NCI-H1694 (cell line): ENCODE measurements around the gene SCYL2.
"Not testable (repeated sequence)": the region's sequence is repeated elsewhere in the genome, so short reads cannot be mapped to it uniquely, and the experiment has no call there.

Experiments
- DNase-seq: peaks from one replicate; lab custom pipeline; 2025; lab: John Stamatoyannopoulos, UW

The SCYL2 gene

DNA sequence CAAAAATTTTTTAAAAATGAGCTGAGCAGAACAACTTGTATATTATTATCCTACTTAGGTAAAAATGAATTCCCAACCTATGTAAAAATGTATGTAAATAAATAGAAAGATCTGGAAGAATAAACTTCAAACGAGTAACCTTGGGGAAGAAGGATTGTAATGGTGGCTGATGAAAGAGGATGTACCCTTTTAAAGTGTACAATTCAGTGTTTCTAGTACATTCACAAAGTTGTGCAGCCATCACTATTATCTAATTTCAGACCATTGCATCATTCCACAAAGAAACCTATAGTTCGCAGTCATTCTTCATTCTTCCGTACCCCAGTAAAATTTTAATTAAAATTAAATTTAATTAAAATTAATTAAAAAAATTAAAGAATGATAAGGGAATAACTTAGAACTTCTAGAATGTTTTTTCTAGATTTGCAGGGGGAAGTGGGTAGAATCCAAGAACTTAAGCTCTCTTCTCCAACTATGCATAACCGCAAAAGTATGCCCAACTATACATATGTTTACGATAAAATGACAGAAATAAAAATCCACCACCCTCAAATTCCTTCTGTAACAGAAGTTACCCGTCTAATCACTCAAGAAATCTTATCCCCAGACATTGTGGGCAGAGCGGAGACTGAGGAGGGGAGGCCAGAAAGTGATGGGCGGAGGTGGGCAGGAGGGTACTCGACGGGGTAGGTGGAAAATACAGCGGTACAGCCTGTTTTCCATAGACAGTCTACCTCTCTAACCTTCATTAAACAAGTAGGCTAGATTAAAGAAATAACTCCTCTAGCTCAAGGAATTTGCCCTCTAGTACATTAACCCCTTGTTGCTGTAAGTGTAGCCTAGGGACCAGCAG is 1.0 kb upstream of the SCYL2 start:
- no peak for DNase-seq

DNA sequence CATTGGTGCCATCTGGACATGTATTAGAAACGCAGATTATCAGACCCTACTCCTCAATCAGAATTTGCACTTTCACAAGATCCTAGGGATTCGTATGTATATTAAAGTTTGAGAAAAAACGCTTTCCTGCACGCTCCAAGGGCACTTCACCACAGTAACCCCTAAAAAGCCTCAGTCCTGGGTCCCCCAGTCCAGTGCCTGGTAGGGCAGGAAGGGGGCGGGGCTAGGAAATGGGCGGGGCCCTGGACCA is 467 bp upstream of the SCYL2 start:
- no peak for DNase-seq

DNA sequence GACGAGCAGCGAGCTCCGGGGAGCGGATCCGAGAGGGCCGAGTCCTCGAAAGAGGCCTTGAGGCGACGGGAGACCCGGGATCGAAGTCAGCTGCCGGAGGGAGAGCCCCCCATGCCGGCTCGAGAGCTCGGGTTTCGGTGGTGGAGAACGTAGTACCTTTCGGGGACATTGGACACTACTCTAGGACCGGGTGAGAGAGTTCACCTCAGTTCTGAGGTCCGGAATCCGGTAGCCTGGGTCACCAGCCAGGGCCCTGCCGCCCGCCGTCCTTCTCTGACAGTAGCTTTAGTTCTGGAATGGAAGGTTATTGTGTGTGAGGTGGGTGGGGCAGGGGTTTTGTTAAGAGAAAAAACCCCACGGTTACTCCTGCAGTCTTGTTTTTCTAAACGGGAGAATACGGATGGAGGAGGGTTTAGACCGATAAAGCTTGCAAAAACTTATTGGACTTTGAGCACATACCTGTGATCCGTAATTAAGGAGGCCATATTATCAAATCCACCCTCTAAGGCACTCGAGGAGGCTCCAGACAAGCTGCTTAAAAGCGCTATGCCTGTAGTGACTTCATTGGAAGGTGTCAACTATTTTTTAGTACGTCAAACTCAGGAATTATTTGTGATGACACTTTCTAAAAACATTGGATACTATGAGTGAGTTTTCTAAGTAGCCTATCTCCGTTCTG is 765 bp downstream of the SCYL2 start:
- no peak for DNase-seq

DNA sequence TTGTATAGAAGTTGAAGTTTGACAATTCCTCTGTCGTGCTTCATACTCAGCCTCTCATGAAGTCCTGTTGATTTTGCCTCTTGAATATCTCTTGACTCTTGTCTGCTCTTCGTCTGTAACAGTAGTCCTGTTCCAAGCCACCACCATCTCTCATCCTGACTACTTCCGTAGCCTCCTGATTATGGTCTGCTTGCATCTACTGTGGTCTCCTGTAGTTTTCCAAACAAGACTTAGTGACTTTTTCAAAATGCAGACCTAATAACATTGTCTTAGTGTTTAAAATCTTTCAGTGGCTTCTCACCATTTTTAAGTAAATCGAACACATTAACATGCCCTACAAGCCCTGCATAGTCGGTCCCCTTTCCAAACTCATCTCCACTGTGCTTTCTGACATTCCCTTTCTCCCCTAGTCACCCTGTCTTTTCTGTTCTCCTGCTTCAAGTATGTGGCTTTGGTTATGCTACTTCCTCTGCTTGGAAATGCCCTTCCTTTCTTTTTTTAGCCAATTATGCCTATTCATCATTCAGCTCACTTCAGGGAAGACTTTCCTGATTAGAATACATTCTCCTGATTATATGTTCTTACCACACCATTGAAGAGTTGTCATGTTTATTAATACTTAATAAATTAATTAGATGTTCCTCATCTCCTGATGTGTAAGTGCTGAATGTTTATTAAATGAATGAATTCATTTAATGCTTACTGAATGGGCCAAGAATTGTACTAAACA is 2.0 kb downstream of the SCYL2 start:
- DNase-seq = no peak

DNA sequence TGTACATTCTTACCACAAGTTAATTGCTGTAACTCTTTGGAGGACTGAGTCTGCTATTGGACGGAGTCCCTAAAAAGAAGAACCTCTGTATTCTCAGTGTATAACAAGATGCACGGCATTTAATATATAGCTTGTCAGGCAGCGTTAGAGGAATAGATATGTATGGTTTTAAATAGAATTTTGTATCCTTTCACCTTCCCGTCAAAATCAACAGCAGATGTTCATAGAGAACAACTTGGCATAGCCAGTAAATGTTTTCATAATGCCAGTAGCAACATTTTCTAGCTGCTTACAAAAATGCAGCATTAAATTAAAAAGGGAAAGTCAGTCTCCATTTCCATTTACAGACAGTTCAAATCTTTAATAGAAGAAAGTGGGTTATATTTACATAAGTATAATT is 6.8 kb downstream of the SCYL2 start:
- DNase-seq = peak; percentile 11

DNA sequence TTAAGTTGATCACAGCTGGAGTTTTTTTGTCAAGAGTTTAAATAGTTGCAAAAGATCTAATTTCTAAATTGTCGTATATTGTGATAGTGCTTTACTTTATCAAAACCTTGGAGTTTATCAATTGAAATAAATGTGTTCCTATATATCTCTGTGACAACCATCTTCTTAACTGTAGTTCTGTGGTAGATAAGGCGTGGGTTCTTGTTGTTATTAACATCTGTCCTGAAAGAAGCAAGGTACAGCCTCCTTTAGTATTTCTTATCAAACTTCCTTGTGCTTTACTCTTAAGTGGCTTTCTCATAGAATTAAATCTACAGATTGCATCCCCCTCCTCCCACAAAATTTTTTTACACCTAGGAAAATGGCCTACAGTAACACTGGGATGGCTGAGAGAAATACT is 7.3 kb downstream of the SCYL2 start:
- DNase-seq = no peak

DNA sequence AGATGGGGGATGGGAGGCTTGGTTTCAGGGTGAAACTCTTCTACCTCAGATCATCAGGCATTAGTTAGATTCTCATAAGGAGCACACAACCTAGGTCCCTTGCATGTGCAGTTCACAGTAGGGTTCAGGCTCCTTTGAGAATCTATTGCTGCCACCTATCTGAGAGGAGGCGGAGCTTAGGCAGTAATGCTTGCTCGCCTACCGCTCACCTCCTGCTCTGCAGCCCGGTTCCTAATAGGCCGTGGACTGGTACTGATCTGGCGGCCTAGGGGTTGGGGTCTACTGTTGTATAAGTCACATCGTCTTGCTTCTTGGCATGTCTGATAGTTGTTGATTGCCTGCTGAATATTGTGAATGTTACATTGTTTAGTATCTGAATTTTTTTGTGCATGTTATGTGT is 12.2 kb downstream of the SCYL2 start:
- no peak for DNase-seq

DNA sequence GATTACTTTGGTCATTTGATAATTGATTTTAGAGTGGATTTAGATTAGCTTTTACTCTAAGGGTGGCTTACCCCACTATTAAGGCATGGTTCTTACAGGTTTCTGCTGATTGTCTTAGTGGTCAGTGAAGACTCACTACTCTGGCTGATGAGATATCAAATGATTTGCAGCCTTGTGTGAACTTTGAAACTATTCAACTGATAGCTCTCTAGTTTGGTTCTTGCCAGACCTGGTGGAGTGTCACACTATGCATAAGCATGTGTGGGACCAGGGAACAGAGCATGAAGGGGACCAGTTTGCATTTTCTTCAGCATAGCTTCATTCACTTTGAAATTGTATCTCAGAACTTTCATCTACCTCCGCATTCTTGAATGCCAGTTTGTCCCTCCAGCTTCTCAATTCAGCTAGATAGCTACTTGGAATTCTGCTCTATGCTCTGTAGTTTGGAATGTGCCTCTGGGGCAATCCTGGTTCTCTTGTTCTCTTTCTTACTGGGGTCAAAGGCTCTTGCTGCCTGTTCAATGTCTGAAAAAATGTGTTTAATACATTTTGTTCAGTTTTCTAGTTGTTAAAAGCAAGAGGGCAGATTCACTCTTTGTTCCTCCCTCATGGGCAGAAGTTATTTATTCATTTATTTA is 12.7 kb downstream of the SCYL2 start:
- no peak for DNase-seq

DNA sequence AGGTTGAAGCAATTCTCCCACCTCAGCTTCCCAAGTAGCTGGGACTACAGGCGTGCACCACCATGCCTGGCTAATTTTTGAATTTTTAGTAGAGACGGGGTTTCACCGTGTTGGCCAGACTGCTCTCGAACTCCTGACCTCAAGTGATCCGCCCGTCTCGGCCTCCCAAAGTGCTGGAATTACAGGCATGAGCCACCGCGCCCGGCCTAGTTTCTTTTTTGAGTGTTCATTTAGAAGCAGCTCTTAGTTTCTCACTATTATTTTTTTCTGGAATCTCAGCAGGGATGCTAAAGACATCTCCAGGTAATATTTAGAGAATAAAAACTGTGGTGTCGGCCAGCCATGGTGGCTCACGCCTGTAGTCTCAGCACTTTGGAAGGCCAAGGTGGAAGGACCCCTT is 17.6 kb downstream of the SCYL2 start:
- not testable (repeated sequence) for DNase-seq

DNA sequence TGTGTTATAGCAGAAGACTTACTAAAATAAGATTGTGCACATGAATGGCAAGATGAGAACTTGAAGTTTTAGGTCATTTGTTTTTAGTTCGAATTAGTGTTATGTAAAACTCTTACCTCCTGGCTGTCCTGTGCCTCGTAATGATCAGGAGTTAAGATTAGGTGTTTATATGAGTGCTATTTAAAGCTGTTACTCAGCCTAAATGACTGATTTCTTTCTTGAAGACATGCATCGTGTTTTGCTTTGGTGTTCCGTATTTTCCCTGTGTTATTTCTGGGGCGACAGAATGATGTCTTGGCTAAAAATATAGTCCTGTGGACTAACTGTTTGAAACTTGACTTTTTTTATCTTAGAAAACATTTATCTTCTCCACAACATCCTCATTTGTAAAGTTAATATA is 22.1 kb downstream of the SCYL2 start:
- no peak for DNase-seq

DNA sequence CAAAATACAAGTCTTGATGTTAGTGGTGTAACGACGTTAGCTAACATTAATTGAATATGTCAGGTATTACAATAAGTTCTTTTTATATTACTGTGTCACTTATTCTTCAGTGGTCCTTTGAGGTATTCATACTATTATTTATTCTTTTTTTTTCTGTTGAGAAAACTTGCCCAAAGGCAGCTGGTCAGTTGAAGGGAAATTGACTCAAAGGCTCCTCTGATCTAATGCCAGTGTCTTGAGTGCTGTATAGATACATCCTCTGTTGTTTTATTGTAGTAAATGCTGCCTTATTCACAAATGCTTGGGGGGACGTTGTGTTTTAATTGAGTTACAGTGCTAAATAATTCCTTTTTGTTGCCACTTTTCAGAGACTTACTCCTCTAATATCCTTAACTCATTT is 23.0 kb downstream of the SCYL2 start:
- DNase-seq = no peak

DNA sequence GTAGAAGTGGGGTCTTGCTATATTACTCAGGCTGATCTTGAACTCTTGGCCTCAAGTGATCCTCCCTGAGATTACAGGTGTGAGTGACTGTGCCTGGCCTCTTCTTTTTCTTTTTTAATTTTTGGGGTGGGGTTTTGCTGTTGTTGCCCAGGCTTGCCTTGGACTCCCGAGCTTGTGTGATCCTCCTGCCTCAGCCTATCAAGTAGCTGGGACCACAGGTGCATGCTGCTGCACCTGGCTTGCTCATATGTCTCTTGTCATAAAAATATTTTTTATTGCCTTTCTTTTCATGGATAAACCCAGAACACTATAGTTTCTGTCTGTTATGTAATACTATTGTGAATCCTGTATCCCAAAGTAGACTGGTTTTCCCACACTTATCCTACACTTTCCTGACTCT is 26.0 kb downstream of the SCYL2 start:
- no peak for DNase-seq

DNA sequence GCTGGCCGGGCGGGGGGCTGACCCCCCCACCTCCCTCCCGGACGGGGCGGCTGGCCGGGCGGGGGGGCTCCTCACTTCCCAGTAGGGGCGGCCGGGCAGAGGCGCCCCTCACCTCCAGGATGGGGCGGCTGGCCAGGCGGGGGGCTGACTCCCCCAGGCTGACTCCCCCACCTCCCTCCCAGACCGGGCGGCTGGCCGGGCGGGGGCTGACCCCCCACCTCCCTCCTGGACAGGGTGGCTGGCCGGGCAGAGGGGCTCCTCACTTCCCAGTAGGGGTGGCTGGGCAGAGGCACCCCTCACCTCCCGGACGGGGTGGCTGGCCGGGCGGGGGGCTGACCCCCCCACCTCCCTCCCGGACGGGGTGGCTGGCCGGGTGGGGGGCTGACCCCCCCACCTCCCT is 27.4 kb downstream of the SCYL2 start:
- DNase-seq = not testable (repeated sequence)

DNA sequence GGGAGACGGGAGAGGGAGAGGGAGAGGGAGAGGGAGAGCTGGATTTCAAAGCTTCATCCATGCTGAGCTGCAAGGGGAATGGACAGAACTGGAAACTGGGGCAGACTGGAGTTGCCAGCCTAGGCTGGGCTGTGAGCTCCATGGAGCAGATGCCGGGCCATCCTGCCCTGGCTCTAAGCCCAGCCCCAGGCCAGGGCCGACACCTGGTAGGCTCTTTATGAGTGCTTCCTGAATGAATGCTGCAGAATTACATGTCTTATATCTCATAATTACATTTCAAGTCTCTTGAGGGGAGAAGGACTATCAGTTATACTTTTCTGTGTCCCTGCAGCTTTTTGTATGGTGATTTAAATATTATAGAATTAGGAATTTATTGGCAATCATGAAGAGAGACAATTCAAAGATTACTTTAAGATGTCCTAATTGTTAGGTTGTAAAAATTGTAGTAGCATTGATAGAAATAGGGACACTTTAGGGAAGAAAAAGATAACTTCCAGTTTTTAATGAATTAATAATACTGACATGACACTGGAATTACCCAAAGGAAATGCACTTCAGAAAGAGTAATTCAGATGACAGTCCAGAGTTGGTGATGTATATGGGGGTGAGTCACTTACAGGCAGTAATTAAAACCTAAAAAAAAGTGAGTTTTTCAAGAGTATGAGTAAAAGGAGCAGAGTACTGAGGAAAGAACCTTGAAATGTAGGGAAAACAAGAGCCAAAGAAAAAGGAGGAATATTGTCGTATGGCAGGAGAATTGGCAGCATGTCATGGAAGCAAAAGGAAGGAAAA is 29.0 kb downstream of the SCYL2 start:
- DNase-seq = no peak

DNA sequence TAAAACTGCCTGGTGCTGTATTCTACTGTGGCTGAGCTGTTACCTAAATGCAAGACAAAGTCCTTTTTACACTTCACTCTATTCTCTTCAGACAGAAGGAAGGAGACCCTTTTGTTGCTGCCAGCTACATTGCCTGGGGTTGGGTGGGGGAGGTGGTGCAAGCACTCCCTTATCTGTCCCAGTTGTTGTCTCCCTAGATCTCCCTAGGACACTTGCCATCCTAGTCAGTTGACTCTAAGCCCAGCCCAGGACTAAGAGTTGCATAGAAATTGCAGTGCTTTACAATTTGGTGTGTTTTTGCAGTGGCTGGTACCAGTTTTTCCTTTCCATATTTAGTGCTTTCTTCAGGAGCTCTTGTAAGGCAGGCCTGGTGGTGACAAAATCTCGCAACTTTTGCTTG is 35.1 kb downstream of the SCYL2 start:
- no peak for DNase-seq

DNA sequence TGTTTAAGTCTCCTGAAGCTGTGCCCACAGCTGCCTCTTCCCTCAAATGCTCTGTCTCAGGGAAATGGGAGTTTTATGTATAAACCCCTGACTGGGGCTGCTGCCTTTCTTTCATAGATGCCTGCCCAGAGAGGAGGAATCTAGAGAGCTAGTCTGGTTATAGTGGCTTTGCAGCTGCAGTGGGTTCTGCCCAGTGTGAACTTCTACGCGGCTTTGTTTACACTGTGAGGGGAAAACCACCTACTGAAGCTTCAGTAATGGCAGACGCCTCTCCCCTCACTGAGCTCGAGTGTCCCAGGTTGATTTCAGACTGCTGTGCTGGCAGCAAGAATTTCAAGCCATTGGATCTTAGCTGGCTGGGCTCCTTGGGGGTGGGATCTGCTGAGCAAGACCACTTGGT is 36.9 kb downstream of the SCYL2 start:
- DNase-seq = no peak

DNA sequence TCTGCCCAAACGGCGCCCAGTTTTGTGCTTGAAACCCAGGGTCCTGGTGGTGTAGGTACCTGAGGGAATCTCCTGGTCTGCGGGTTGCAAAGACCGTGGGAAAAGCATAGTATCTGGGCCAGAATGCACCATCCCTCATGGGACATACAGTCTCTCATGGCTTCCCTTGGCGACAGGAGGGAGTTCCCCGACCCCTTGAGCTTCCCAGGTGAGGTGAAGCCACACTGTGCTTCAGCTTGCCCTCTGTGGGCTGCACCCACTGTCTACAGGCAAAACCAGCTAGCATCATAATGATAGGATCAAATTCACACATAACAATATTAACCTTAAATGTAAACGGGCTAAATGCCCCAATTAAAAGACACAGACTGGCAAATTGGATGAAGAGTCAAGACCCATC is 37.4 kb downstream of the SCYL2 start:
- not testable (repeated sequence) for DNase-seq

DNA sequence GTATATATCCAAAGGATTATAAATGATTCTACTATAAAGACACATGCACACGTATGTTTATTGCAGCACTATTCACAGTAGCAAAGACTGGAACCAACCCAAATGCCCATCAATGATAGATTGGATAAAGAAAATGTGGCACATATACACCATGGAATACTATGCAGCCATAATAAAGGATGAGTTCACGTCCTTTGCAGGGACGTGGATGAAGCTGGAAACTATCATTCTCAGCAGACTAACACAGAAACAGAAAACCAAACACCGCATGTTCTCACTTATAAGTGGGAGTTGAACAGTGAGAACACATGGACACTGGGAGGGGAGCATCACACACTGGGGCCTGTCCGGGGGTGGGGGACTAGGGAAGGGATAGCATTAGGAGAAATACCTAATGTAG is 41.2 kb downstream of the SCYL2 start:
- not testable (repeated sequence) for DNase-seq

DNA sequence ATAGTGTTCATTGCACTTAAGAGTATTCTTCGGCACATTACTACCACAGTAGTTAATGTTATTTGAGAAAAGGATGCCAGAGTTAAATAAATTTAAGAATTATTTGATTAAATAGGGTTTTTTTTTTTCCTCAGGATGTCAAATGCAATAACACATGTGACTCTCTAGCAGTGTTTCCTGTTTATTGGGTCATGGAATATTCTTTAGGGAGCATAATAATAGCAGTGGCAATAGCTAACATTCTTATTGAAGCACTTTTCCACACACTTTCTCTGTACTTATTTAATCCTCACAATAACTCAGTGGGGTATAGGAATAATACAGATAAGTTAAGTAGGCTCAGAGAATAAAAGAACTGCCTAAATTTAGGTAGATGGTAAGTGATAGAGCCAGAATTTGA is 44.3 kb downstream of the SCYL2 start:
- no peak for DNase-seq

DNA sequence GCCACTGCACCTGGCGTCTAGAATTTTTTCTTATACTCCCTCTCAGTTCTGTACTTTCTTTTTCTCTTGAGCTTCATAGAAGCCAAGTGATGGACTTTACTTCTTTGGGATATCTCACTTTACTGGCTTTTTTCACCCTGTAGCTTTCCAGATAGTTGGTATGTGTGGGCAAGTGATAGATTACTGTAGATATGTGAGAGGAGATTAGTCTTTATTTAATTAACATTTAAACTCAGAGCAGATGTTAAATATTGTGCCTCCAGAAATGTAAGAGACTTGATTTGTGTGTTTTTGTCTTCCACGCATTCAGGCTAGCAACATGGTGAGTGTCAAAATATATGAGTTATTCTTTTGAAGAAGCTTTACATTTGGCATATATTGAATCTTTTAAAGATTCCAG is 50.4 kb downstream of the SCYL2 start:
- no peak for DNase-seq

DNA sequence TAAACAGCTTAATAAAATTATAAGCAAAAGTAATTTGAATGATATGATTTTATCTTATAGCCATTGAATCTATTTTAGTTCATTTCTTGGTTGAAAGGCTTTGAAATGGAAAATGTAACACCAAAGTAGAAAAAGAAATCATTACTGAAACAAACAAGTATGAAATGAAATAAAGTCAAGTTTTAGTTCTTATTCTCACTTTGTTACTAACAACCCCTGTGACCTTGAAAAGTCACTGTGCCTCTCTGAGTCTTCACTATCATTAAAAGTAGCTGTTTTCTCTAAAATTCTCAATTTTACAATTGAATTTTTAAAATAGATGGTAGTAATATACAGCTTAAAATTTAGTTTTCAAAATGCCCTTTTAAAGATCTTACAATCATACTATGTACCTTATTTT is 57.5 kb downstream of the SCYL2 start:
- DNase-seq = no peak

DNA sequence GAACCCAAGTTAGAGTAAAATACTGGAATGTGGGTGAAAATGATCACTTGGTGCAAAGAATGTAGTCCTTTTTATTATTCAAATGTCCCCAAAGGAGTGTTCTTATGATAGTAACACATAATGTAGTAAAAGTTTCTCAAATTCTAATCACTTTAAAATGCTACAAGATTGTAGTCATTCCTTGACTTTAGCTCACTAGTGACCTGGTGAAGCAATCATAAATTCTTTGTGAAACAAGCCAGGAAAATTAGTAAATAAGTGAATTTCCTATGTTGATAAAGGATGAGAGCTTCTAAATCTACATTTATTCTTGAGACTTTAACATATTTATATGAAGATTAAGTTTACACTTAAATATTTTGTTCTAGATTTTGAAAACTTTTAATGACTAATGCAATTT is 59.2 kb downstream of the SCYL2 start:
- DNase-seq = no peak
